Motor neuron (in vitro differentiated cells): ENCODE results near the gene ZNF488. TPM values are rescaled to one million over a fixed set of nuclear protein-coding genes. Genes with fewer than 3 reads are reported as not detected.
A peak's percentile ranks its signal among the peaks of the same experiment; 100 is the strongest.

ENCODE experiments used
- ATAC-seq, 8 experiments: fragments of 200-7000 bp; cut with Tn5 transposase; replicated peaks in 6 of 8; 2 replicates each; pipeline ENCODE4 v1.8.0; 2021; ENCODE audit warnings: mild to moderate bottlenecking in 8 of 8, moderate library complexity in 8 of 8
- H3K27ac ChIP-seq, 2 donors: fragments of 250-450 bp; sonication (Bioruptor Pico); 2 replicates each; pipeline ENCODE4 v1.9.0; 2021; ENCODE audit warnings: antibody characterized with exemption in 2 of 2, mild to moderate bottlenecking in 2 of 2, moderate library complexity in 1 of 2
- H3K4me1 ChIP-seq, 2 donors: fragments of 250-450 bp; sonication (Bioruptor Pico); replicated peaks in 1 of 2; 2 replicates each; pipeline ENCODE4 v1.6.1; 2021; ENCODE audit warnings: antibody characterized with exemption in 2 of 2, mild to moderate bottlenecking in 2 of 2, moderate library complexity in 1 of 2
- H3K4me3 ChIP-seq, 5 donors: fragments of 250-450 bp; sonication (Bioruptor Pico); 2 replicates each; pipeline ENCODE4 v1.9.0; 2021; ENCODE audit warnings: antibody characterized with exemption in 5 of 5, mild to moderate bottlenecking in 5 of 5, moderate library complexity in 4 of 5
- WGBS, 10 experiments: fragments of 450-650 bp; shearing (Covaris generic); methylation state at CpG; one replicate each; pipeline ENCODE4 v1.0.0; 2022; 5-methylcytosine and 5-hydroxymethylcytosine counted together
- in situ Hi-C, 9 experiments: fragments of 400-800 bp; cut with MboI; loops; one replicate each; pipeline ENCODE4 v1.15.0; 2021; ENCODE audit warnings: low sequenced_read_pairs in 9 of 9, low pct_unique_long_range_greater_than_20kb in 2 of 9; ENCODE audit not compliant: unreplicated experiment in 9 of 9
- total RNA-seq, 8 experiments: library from RNA; unstranded; fragments of 300-600 nt; gene quantifications; 2 replicates each; pipeline versions ENCODE4 v1.2.3 to v1.2.4, GENCODE V29; 2022

Gene ZNF488
- total RNA-seq, 8 experiments from 2014 or later, result 0.23 to 0.62 (median 0.50) TPM; not detected in 1

DNA sequence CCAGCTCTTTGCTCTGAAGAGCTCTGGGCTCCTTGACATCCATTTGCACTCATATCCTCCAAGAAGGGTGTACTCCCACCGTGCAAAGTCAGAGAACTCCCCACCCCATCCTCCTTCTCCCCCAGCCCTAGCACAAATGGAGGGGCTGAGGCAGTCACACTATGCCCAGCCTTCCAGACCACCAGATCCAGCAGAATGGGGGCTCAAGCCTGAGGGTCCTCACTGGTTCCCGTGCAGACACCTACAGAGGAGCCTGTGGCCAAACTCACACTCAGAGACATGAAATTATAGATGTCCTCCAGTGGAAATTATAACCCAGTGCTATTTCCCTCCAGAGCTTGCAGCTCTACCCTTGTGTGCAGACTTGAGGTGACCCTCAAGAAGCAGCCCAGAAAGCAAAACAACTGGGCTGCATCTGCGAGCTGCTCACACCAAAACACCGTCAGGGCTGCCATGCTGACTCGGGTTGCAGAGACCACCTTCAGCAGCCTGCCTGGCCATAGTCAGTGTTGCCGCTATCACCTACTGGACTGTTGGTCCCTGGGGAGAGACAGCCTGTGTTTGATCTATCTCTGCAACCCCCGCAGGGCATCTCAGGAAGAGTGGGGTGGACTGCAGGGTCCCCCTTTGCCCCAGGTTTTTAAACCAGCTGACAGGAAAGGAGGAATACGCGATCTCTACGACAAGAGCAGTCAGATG lies 7.4 kb downstream of the ZNF488 start:
- in situ Hi-C loops, result loop anchor here in 1 of 9 experiments (10.0 to 25.0 kb wide), 2 partner anchors 48 to 1089 kb away; partner anchors contain the start of gene ANTXRL
- Histone ChIP-seq H3K4me1 (peaks cover 7 to 8% of the 10 kb centered on the region in 2 donors), H3K27ac (no peak overlapping the region), H3K4me3 (no peak overlapping the region)
- no peak for ATAC-seq
- WGBS, 10 experiments, result 0 to 90% (median 75%) methylated on average over 1 to 5 of the region's 10 CpGs; no CpG with 5 or more reads in 1 of the 10 experiments

- H3K4me1 ChIP-seq, result peaks cover 7 to 8% of the 10 kb centered on the region in 2 donors
- H3K27ac ChIP-seq, result no peak overlapping the region
- no peak overlapping the region for H3K4me3 ChIP-seq
- in situ Hi-C loops, result loop anchor here in 1 of 9 experiments (10.0 to 25.0 kb wide), 2 partner anchors 50 to 1088 kb away; partner anchors contain the start of gene ANTXRL
- 50 to 97% (median 76%) methylated on average over 1 to 9 of the region's 12 CpGs; no CpG with 5 or more reads in 1 of the 10 experiments for WGBS, 10 experiments
- ATAC-seq, result no peak
Measured at GRCh38 chr10:47374611-47375536, 9.2 kb downstream of the ZNF488 start.

DNA sequence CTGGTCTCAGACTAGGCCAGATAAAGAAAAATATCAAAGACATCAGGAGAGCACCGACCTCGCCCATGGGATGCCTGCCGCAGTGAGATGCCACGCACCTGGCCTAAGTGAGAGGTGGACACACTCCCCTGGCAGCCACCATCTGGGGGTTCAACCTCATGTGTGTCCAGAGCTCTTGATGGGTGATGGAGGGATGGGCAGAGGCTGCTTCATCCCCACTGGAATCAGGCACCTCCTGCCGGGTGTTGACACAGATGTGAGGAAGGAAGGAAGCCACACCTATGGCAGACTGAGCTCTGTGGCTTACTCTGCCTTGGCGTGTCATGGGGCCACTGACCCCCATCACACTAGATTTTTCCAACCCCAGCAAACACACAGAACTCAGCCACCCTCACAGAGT lies 11.4 kb downstream of the ZNF488 start:
- H3K4me3 ChIP-seq, result no peak overlapping the region
- peaks cover 7 to 8% of the 10 kb centered on the region in 2 donors for H3K4me1 ChIP-seq
- no peak overlapping the region for H3K27ac ChIP-seq
- ATAC-seq, result no peak
- in situ Hi-C loops, result loop anchor here in 1 of 9 experiments (10.0 kb wide), 1 partner anchor 52 kb away; no protein-coding TSS in a partner anchor
- 40 to 89% (median 80%) methylated on average over 1 to 5 of the region's 6 CpGs; no CpG with 5 or more reads in 5 of the 10 experiments for WGBS, 10 experiments

- ATAC-seq, result no peak
- in situ Hi-C loops, result loop anchor here in 1 of 9 experiments (10.0 kb wide), 1 partner anchor 53 kb away; no protein-coding TSS in a partner anchor
- Histone ChIP-seq H3K4me1 (peaks cover 2 to 4% of the 10 kb centered on the region in 2 donors), H3K4me3 (no peak overlapping the region), H3K27ac (no peak overlapping the region)
- WGBS, 10 experiments, result 28 to 78% (median 76%) methylated on average over 1 to 6 of the region's 7 CpGs; no CpG with 5 or more reads in 1 of the 10 experiments
Measured at GRCh38 chr10:47371629-47372485, 12.2 kb downstream of the ZNF488 start.

DNA sequence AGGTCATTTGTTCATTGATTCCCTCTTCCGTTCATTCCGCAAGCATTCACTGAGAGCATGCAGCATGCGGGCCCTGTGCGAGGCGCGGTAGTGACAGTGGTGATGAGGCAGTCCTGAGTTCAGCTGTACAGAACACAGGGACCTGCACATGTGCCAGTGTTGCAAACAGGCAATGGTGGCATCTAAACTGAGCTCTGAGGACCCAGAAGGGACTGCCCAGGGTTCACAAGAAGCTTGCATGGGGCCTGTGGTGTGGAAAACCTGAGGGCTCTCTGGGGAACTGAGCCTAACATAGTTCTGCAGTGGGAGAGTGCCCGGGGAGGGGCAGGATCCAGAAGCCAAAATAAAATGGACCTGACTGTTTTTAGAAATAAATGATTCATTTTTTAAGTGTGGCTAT lies 13.2 kb downstream of the ZNF488 start:
- 0 to 100% (median 72%) methylated on average over 1 to 7 of the region's 7 CpGs; no CpG with 5 or more reads in 3 of the 10 experiments for WGBS, 10 experiments
- Histone ChIP-seq H3K27ac (no peak overlapping the region), H3K4me3 (no peak overlapping the region), H3K4me1 (no peaks in the 10 kb centered on the region)
- ATAC-seq, result no peak
- in situ Hi-C loops, result loop anchor here in 1 of 9 experiments (10.0 kb wide), 1 partner anchor 54 kb away; no protein-coding TSS in a partner anchor

DNA sequence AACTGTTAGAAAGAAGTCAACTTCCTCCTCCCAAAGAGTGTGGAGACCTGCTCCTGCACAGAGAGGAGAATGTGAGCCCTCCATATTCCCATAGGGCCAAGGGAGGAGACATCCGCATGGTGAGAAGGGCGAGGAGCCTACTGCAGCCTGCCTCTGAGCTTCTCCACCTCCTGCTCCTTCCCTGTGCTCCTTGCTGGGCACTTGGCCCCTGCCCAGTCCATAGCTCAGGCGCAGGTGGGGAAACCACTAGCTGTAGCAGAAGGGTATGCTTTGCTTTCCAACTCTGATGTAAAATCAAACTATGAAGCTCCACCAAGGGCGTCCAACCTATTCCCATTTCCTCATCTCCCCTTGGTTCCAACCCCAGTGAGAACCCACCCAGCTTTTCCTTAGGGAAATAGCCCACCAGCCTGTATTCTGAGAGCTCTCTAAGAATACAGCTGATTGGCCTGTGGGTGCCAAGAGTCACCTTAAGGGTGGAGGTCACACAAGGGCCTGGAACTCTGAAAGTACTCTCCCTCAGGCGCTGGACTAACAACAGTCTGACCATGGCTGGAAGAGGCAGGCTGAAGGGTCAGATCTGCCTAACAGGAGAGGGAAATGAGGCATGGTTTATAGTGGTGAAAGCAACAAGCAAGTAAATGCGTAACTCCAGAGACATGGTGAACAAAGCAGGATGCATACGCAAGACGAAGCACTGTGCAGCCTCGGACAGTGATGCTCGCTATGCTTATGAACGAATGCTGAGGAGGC lies 13.9 kb downstream of the ZNF488 start:
- in situ Hi-C loops, result loop anchor here in 1 of 9 experiments (10.0 kb wide), 1 partner anchor 55 kb away; no protein-coding TSS in a partner anchor
- H3K4me3 ChIP-seq, result no peak overlapping the region
- no peak overlapping the region for H3K27ac ChIP-seq
- no peak for ATAC-seq
- 20 to 95% (median 72%) methylated on average over 1 to 10 of the region's 11 CpGs; no CpG with 5 or more reads in 1 of the 10 experiments for WGBS, 10 experiments
- no peaks in the 10 kb centered on the region for H3K4me1 ChIP-seq

- in situ Hi-C loops, result no loop called here
- Histone ChIP-seq H3K4me1 (no peaks in the 10 kb centered on the region), H3K27ac (no peak overlapping the region), H3K4me3 (no peak overlapping the region)
- ATAC-seq, result no peak
- 17 to 80% (median 59%) methylated on average over 1 to 6 of the region's 9 CpGs; no CpG with 5 or more reads in 2 of the 10 experiments for WGBS, 10 experiments
Measured at GRCh38 chr10:47369251-47369894, 14.7 kb downstream of the ZNF488 start.

- WGBS, 10 experiments, result 67 to 100% (median 91%) methylated on average over 1 to 7 of the region's 24 CpGs; no CpG with 5 or more reads in 4 of the 10 experiments
- Histone ChIP-seq H3K4me1 (no peaks in the 10 kb centered on the region), H3K27ac (no peak overlapping the region), H3K4me3 (no peak overlapping the region)
- no peak for ATAC-seq
- in situ Hi-C loops, result no loop called here
Measured at GRCh38 chr10:47368431-47369180, 15.5 kb downstream of the ZNF488 start.

DNA sequence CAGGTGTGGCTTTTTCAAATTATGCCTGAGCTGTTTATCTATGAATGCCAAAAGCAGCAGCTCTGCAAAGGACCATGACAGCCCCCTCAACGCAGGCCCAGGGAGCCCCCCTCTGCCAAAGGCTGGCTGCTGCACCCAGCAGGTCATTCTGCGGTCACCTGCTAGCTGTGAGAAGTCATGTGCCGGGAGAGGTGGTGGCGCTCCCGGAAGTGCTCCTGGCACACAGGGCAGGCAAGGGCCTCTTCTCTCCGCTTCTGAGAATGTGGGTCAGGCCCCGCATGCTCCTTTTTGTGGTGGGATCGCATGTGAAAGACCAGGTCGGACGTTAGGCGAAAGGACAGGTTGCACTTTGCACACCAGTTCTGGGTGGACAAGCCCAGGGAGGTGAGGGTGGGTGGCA lies 16.4 kb downstream of the ZNF488 start:
- WGBS, 10 experiments, result 50 to 100% (median 90%) methylated on average over 1 to 3 of the region's 11 CpGs; no CpG with 5 or more reads in 7 of the 10 experiments
- ATAC-seq, result peak in 1 of 8 experiments; percentile 39
- no peak overlapping the region for H3K27ac ChIP-seq
- no peak overlapping the region for H3K4me3 ChIP-seq
- in situ Hi-C loops, result no loop called here
- H3K4me1 ChIP-seq, result no peaks in the 10 kb centered on the region

DNA sequence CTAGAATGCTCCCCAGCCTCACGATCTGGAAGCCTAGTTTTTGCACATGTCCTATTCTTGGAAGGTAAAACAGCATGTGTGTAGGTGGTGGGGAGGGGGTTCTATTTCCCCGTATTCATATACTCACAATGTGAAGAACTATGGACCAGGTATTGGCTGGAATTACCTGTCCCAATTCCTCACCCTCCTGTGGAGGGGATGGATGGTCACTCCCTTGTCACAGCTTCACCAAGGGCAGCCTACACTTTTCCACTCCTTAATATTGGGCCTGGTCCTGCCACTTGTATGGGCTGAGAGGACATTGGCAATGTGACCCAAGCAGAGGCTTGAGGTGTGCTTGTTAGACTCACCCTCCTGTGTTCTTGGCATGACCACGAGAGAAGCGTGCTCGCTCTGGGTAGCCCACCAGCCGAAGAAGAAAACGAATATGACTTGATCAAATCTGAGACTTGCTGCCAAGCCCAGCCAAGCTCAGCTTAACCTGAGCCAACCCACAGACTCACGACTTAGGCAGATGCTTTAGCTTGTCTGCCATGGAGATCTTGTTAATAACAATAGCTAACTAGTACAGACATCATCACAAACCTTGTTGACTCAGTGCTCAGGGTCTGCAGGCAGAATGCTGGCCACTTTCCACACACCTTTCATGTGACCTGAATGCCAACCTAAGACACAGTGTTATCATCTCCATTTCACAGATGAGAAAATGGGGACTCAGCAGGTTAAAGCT lies 17.2 kb downstream of the ZNF488 start:
- Histone ChIP-seq H3K4me3 (no peak overlapping the region), H3K4me1 (no peaks in the 10 kb centered on the region), H3K27ac (no peak overlapping the region)
- in situ Hi-C loops, result no loop called here
- 0 to 100% (median 72%) methylated on average over 1 to 6 of the region's 8 CpGs; no CpG with 5 or more reads in 3 of the 10 experiments for WGBS, 10 experiments
- ATAC-seq, result no peak
